ENCODE results near the gene ARL16. TPM values are rescaled to one million over a fixed set of nuclear protein-coding genes. Genes with fewer than 3 reads are reported as not detected.
A peak's percentile ranks its signal among the peaks of the same experiment; 100 is the strongest.

ARL16 gene
- total RNA-seq, 2 donors from 2014 or later, result 24.6 to 25.0 TPM

- Histone ChIP-seq H3K9ac (ENCODE audit: low read depth in 2 of 2, low read length in 2 of 2) (no peak overlapping the region), H3K27me3 (no peaks in the 10 kb centered on the region), H3K27ac (no peak overlapping the region), H3K4me3 (no peak overlapping the region), H3K4me1 (no peaks in the 10 kb centered on the region), H3K9me3 (no peaks in the 10 kb centered on the region), H3K36me3 (no peaks in the 10 kb centered on the region)
- intact Hi-C loops (cut with DNase I), result no loop called here
- DNase-seq, result no peak
- TF ChIP-seq CTCF (IDR thresholded peaks at IDR 0.05), result no peak
Observed at GRCh38 chr17:81641825-81642489, 41.6 kb downstream of the ARL16 start.

GRCh38 chr17:81640011-81640410, 43.6 kb downstream of the ARL16 start:
- DNase-seq, result no peak

GRCh38 chr17:81638683-81639082, 44.9 kb downstream of the ARL16 start:
- H3K27me3 ChIP-seq, result no peaks in the 10 kb centered on the region
- intact Hi-C loops (cut with DNase I), result no loop called here
- H3K27ac ChIP-seq, result no peak overlapping the region
- no peak for DNase-seq
- TF ChIP-seq CTCF (IDR thresholded peaks at IDR 0.05), result no peak
- no peak overlapping the region for H3K4me3 ChIP-seq
- H3K36me3 ChIP-seq, result no peaks in the 10 kb centered on the region
- H3K9me3 ChIP-seq, result no peaks in the 10 kb centered on the region
- no peak overlapping the region for H3K9ac ChIP-seq (ENCODE audit: low read depth in 2 of 2, low read length in 2 of 2)
- peaks cover 13% of the 10 kb centered on the region for H3K4me1 ChIP-seq

More at GRCh38 chr17:81640011-81640410, 43.6 kb downstream of the ARL16 start:
- intact Hi-C loops (cut with DNase I), result no loop called here
- TF ChIP-seq CTCF (IDR thresholded peaks at IDR 0.05), result no peak
- Histone ChIP-seq H3K27ac (no peak overlapping the region), H3K27me3 (no peaks in the 10 kb centered on the region), H3K4me3 (no peak overlapping the region), H3K4me1 (peaks cover 10% of the 10 kb centered on the region), H3K9me3 (no peaks in the 10 kb centered on the region), H3K36me3 (no peaks in the 10 kb centered on the region), H3K9ac (ENCODE audit: low read depth in 2 of 2, low read length in 2 of 2) (no peak overlapping the region)

GRCh38 chr17:81636505-81637288, 46.9 kb downstream of the ARL16 start, which contains the start of the genes NPLOC4 and TSPAN10:
NPLOC4 (minus strand) TSS chr17:81637112; CDS start chr17:81636930, 182 bp downstream.
TSPAN10 (plus strand) TSS chr17:81637196; CDS start chr17:81642413, 5,217 bp downstream.
- no peak for TF ChIP-seq CTCF (IDR thresholded peaks at IDR 0.05)
- H3K9ac ChIP-seq (ENCODE audit: low read depth in 2 of 2, low read length in 2 of 2), result peak within 1 kb of the TSS; percentile 85 to 96
- peaks cover 13% of the 10 kb centered on the region for H3K4me1 ChIP-seq
- peak within 1 kb of the TSS; percentile 79 for H3K27ac ChIP-seq
- H3K4me3 ChIP-seq, result peak within 1 kb of the TSS; percentile 64
- peak; percentile 85 for DNase-seq
- H3K36me3 ChIP-seq, result no peaks in the 10 kb centered on the region
- intact Hi-C loops (cut with DNase I), result no loop called here
- no peaks in the 10 kb centered on the region for H3K9me3 ChIP-seq
- H3K27me3 ChIP-seq, result no peaks in the 10 kb centered on the region

- H3K27ac ChIP-seq, result peak overlapping the region; percentile 79
- no peaks in the 10 kb centered on the region for H3K36me3 ChIP-seq
- no peak for DNase-seq
- H3K27me3 ChIP-seq, result no peaks in the 10 kb centered on the region
- peaks cover 13% of the 10 kb centered on the region for H3K4me1 ChIP-seq
- H3K9me3 ChIP-seq, result no peaks in the 10 kb centered on the region
- peak overlapping the region; percentile 64 for H3K4me3 ChIP-seq
- peak overlapping the region; percentile 85 to 96 for H3K9ac ChIP-seq (ENCODE audit: low read depth in 2 of 2, low read length in 2 of 2)
- intact Hi-C loops (cut with DNase I), result no loop called here
- no peak for TF ChIP-seq CTCF (IDR thresholded peaks at IDR 0.05)
Observed at GRCh38 chr17:81635973-81636504, 47.6 kb downstream of the ARL16 start.
